Measurements from ENCODE around the gene ATP1A3. TPM values are rescaled to one million over a fixed set of nuclear protein-coding genes. Genes with fewer than 3 reads are reported as not detected.

The ATP1A3 gene
- polyA plus RNA-seq, 1 of the 3 experiments (the other 2 are of a cell fraction), result 0.77 TPM

DNA sequence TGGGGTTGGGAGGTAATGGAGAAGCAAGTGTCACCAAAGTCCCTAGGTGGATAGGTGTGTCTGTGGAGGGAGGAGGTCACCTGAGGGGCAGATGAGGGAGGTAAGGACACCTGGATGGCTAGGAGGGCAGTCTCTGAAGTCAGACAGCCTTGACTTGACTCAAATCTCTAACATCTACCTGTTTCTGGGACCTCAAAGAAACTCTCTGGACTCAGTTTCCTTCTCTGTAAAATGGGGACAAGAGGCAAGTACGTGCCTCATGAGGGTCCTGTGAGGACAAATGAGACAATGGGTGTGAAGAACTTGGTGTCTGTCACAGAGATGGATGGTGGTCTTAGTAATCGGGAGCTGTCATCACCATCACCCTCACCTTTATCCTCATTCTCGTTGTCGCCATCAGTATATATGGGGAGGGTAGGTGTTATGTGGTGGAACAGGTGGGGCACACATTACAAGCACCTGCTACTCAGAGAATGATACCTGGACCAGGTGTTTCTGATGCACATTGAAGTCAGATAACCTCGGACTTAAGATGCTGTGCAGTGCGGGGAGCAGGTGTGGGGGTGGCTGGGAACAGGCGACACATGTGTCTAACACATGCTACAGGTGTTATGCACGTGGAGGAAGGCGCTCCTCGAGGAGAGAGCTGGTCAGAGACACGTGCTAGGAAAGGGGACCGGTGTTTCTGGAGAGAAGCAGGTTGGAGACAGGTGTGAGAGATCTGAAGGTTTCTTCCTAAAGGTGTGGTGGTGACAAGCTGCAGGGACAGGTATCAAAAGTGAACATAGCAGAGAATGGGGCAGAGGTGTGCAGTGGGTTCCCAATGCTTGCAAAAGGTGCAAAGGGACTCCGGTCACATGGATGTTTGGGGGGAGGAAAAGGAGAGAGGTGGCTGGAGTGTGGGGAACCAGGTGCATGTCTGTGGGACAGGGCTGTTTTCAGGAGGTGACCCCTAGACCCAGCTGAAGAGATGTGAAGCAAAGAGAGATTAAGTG, 69.6 kb downstream of the ATP1A3 start:
- Histone ChIP-seq H3K36me3 (replicated peaks in 1 of 2; ENCODE audit: control insufficient read depth in 1 of 2, insufficient read depth in 2 of 2, low read length in 1 of 2) (no peaks in the 10 kb centered on the region), H3K9ac (no peak overlapping the region), H2AFZ (ENCODE audit: low read depth) (no peak overlapping the region), H3K4me3 (ENCODE audit: low read depth in 2 of 2, low read length in 1 of 2) (no peak overlapping the region), H3K27me3 (ENCODE audit: insufficient read depth) (peaks cover 6% of the 10 kb centered on the region; the same call in 1 of the 2 replicates), H3K4me1 (ENCODE audit: control insufficient read depth in 1 of 2, insufficient read depth in 2 of 2, low read depth in 1 of 2, low read length in 1 of 2) (peaks cover 0 to 3% of the 10 kb centered on the region in 2 experiments; a peak in 1 of 4 replicates), H3K79me2 (ENCODE audit: insufficient read depth) (no peaks in the 10 kb centered on the region), H3F3A (replicated peaks; ENCODE audit: insufficient read depth) (no peaks in the 10 kb centered on the region), H4K20me1 (ENCODE audit: insufficient read depth) (no peaks in the 10 kb centered on the region), H3K4me2 (no peak overlapping the region), H3K9me2 (no peaks in the 10 kb centered on the region), H3K27ac (ENCODE audit: low read depth in 2 of 2, low read length in 1 of 2) (no peak overlapping the region), H3K9me3 (no peaks in the 10 kb centered on the region)
- 44% methylated on average over 13 of the region's 13 CpGs for WGBS (ENCODE audit: low lambda C conversion rate)
- ChIA-PET CTCF (interaction anchor here (1.1 to 2.1 kb wide), 2 partner anchors 10 to 12 kb away, joined by 3 to 9 read pairs; no protein-coding TSS in a partner anchor), POLR2A (interaction anchor here (0.8 kb wide), 1 partner anchor 13 kb away, joined by 3 read pairs; no protein-coding TSS in a partner anchor)
- no peak for TF ChIP-seq POLR2AphosphoS5 (IDR thresholded peaks at IDR 0.05; ENCODE audit: low read depth, low read length)
- no peak for TF ChIP-seq TEAD4 (IDR thresholded peaks at IDR 0.05; ENCODE audit: borderline replicate concordance, insufficient read depth)
- no peak for TF ChIP-seq NRF1 (IDR thresholded peaks at IDR 0.05; ENCODE audit: low read depth, low read length)
- TF ChIP-seq, protein P1, sequence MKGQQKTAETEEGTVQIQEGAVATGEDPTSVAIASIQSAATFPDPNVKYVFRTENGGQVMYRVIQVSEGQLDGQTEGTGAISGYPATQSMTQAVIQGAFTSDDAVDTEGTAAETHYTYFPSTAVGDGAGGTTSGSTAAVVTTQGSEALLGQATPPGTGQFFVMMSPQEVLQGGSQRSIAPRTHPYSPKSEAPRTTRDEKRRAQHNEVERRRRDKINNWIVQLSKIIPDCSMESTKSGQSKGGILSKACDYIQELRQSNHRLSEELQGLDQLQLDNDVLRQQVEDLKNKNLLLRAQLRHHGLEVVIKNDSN (IDR thresholded peaks at IDR 0.05; ENCODE audit: borderline replicate concordance, low read depth), result no peak
- TF ChIP-seq GABPA (IDR thresholded peaks at IDR 0.05; ENCODE audit: low read depth), result no peak
- TF ChIP-seq RCOR1 (IDR thresholded peaks at IDR 0.05; ENCODE audit: low read length), result no peak
- TF ChIP-seq YY1 (IDR thresholded peaks at IDR 0.05; ENCODE audit: low read depth), result no peak
- TF ChIP-seq NFIC (IDR thresholded peaks at IDR 0.05; ENCODE audit: borderline replicate concordance), result no peak
- TF ChIP-seq, protein P2, sequence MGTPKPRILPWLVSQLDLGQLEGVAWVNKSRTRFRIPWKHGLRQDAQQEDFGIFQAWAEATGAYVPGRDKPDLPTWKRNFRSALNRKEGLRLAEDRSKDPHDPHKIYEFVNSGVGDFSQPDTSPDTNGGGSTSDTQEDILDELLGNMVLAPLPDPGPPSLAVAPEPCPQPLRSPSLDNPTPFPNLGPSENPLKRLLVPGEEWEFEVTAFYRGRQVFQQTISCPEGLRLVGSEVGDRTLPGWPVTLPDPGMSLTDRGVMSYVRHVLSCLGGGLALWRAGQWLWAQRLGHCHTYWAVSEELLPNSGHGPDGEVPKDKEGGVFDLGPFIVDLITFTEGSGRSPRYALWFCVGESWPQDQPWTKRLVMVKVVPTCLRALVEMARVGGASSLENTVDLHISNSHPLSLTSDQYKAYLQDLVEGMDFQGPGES (IDR thresholded peaks at IDR 0.05; ENCODE audit: low read depth, low read length), result no peak
- no peak for TF ChIP-seq RAD21 (IDR thresholded peaks at IDR 0.05; ENCODE audit: low read length)
- no peak for TF ChIP-seq FOXM1 (IDR thresholded peaks at IDR 0.05; ENCODE audit: low read depth)
- no peak for DNase-seq

- ChIA-PET CTCF (no interaction called here), POLR2A (interaction anchor here (0.8 kb wide), 1 partner anchor 12 kb away, joined by 3 read pairs; no protein-coding TSS in a partner anchor)
- WGBS (ENCODE audit: low lambda C conversion rate), result 37% methylated on average over 6 of the region's 6 CpGs
Observed at GRCh38 chr19:41923045-41923788, 70.8 kb downstream of the ATP1A3 start.

More at GRCh38 chr19:41923045-41923788, 70.8 kb downstream of the ATP1A3 start:
- Histone ChIP-seq H3K9me3 (no peaks in the 10 kb centered on the region), H3K9me2 (no peaks in the 10 kb centered on the region), H3K4me2 (no peak overlapping the region), H3K9ac (no peak overlapping the region), H4K20me1 (ENCODE audit: insufficient read depth) (no peaks in the 10 kb centered on the region), H3F3A (replicated peaks; ENCODE audit: insufficient read depth) (no peaks in the 10 kb centered on the region), H2AFZ (ENCODE audit: low read depth) (no peak overlapping the region), H3K36me3 (replicated peaks in 1 of 2; ENCODE audit: control insufficient read depth in 1 of 2, insufficient read depth in 2 of 2, low read length in 1 of 2) (no peaks in the 10 kb centered on the region), H3K4me3 (ENCODE audit: low read depth in 2 of 2, low read length in 1 of 2) (no peak overlapping the region), H3K79me2 (ENCODE audit: insufficient read depth) (no peaks in the 10 kb centered on the region), H3K4me1 (ENCODE audit: control insufficient read depth in 1 of 2, insufficient read depth in 2 of 2, low read depth in 1 of 2, low read length in 1 of 2) (no peaks in the 10 kb centered on the region; a peak in 1 of 4 replicates), H3K27ac (ENCODE audit: low read depth in 2 of 2, low read length in 1 of 2) (no peak overlapping the region), H3K27me3 (ENCODE audit: insufficient read depth) (no peaks in the 10 kb centered on the region)
- TF ChIP-seq EP300 (IDR thresholded peaks at IDR 0.05; ENCODE audit: borderline replicate concordance in 1 of 2, low read depth in 1 of 2, low read length in 1 of 2) (no peak), SIN3A (IDR thresholded peaks at IDR 0.05; ENCODE audit: borderline replicate concordance, low read depth, low read length) (no peak), CHD2 (IDR thresholded peaks at IDR 0.05; ENCODE audit: low read length, partially characterized antibody) (no peak), NRF1 (IDR thresholded peaks at IDR 0.05; ENCODE audit: low read depth, low read length) (no peak), POLR2AphosphoS5 (IDR thresholded peaks at IDR 0.05; ENCODE audit: low read depth, low read length) (no peak), FOXJ3 (CRISPR knock-in tag; IDR thresholded peaks at IDR 0.05) (no peak), ZBTB33 (IDR thresholded peaks at IDR 0.05; ENCODE audit: borderline replicate concordance, low read depth) (no peak), EZH2phosphoT487 (IDR thresholded peaks at IDR 0.05; ENCODE audit: borderline replicate concordance, low read depth) (no peak), TAF1 (IDR thresholded peaks at IDR 0.05; ENCODE audit: borderline replicate concordance, low read depth, low read length) (no peak)
- no peak for DNase-seq

Measured in SK-N-SH (cell line).